ENCODE data around the gene NCOA3.

GRCh38 chr20:47480705-47481104, 21.0 kb upstream of the NCOA3 start:
- TF ChIP-seq NFIC (IDR thresholded peaks at IDR 0.05) (no peak), REST (IDR thresholded peaks at IDR 0.05; ENCODE audit: low read depth) (no peak), FOXM1 (IDR thresholded peaks at IDR 0.05; ENCODE audit: borderline replicate concordance, low read depth) (no peak), TAF1 (IDR thresholded peaks at IDR 0.05; ENCODE audit: low read depth) (no peak), RAD21 (IDR thresholded peaks at IDR 0.05; ENCODE audit: low read depth) (no peak), CREB1 (IDR thresholded peaks at IDR 0.05; ENCODE audit: low read depth) (no peak)

Measured in Ishikawa (cell line).